MM.1S (cell line): ENCODE results near the gene PSENEN.

Experiments
- EZH2phosphoT487 ChIP-seq: fragments of 300-600 bp; sonication (generic); IDR thresholded peaks from 2 replicates; pipeline ENCODE4 v1.6.1; 2018; ENCODE audit warnings: antibody characterized with exemption, low read length
- TF ChIP-seq, protein P1 (sequence below): fragments of 300-600 bp; sonication (generic); IDR thresholded peaks from 2 replicates; pipeline ENCODE4 v1.5.1; 2016; ENCODE audit warnings: antibody characterized with exemption, low read length, mixed read lengths

DNA sequence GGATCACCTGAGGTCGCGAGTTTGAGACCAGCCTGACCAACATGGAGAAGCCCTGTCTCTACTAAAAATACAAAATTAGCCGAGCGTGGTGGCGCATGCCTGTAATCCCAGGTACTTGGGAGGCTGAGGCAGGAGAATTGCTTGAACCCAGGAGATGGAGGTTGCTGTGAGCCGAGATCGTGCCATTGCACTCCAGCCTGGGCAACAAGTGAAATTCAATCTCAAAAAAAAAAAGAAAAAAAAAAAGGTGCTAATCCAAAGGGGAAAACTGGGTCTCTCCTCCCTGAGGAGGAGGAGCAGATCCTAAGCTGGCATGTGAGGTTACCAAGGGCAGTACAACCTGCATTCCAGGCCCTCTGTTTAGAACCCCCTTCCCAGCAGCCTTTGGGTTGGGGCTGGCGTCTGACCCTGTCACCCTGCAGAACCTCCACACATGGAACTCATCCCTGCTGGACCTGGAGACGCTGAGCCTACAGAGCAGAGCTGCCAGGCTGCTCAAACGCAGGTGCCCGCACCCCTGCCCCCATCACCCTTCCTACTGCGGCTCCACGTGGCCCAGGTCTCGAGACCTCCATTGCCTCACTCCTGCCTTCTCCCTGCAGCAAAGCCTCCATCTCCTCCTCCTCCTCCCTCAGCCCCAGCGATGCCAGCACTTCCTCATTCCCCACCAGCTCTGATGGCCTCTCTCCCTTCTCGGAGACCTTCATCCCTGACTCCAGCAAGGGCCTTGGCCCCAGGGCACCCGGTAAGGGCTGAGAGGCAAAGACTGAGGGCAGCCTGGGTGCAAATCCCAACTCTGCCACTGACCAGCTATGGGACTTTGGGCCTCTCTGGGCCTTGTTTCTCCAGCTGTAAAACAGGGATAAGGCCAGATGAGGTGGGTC lies 19.2 kb downstream of the PSENEN start:
- no peak for TF ChIP-seq EZH2phosphoT487
- TF ChIP-seq, protein P1, sequence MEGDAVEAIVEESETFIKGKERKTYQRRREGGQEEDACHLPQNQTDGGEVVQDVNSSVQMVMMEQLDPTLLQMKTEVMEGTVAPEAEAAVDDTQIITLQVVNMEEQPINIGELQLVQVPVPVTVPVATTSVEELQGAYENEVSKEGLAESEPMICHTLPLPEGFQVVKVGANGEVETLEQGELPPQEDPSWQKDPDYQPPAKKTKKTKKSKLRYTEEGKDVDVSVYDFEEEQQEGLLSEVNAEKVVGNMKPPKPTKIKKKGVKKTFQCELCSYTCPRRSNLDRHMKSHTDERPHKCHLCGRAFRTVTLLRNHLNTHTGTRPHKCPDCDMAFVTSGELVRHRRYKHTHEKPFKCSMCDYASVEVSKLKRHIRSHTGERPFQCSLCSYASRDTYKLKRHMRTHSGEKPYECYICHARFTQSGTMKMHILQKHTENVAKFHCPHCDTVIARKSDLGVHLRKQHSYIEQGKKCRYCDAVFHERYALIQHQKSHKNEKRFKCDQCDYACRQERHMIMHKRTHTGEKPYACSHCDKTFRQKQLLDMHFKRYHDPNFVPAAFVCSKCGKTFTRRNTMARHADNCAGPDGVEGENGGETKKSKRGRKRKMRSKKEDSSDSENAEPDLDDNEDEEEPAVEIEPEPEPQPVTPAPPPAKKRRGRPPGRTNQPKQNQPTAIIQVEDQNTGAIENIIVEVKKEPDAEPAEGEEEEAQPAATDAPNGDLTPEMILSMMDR, result no peak
